Body of pancreas (tissue), 4 donors: ENCODE measurements around the gene SPATA18. TPM values are rescaled to one million over a fixed set of nuclear protein-coding genes. Genes with fewer than 3 reads are reported as not detected.

ENCODE experiments used
- ATAC-seq: fragments of 150-250 bp; one replicate; pipeline ENCODE4 v1.9.1; 2016
- DNase-seq, 4 donors: peaks; one replicate each; pipeline ENCODE4 v3.0.0-alpha.2; 2019
- H3K27ac ChIP-seq, 4 donors: fragments of 200-600 bp; sonication (generic); 1 replicate in 3 of 4; 2 replicates in 1 of 4; pipeline versions ENCODE4 v1.5.1 to v1.6.1; 2016 to 2019; ENCODE audit warnings: mild to moderate bottlenecking in 1 of 4, mixed read lengths in 1 of 4, moderate library complexity in 1 of 4
- H3K27me3 ChIP-seq, 2 donors: fragments of 200-600 bp; sonication (generic); one replicate each; pipeline ENCODE4 v1.6.0; 2016; ENCODE audit warnings: mild to moderate bottlenecking in 1 of 2
- H3K36me3 ChIP-seq, 2 donors: fragments of 200-600 bp; sonication (generic); replicated peaks in 1 of 2; 2 replicates each; pipeline ENCODE4 v1.5.1; 2016; ENCODE audit warnings: low read depth in 2 of 2; ENCODE audit not compliant: insufficient read depth in 1 of 2
- H3K4me1 ChIP-seq: fragments of 200-600 bp; sonication (generic); one replicate; pipeline ENCODE4 v1.6.0; 2016
- H3K4me3 ChIP-seq, 2 donors: fragments of 200-600 bp; sonication (generic); 1 replicate in 1 of 2; 2 replicates in 1 of 2; pipeline ENCODE4 v1.5.1; 2016 to 2019
- H3K9me3 ChIP-seq, 3 donors: fragments of 200-600 bp; sonication (generic); 1 replicate in 2 of 3; 2 replicates in 1 of 3; pipeline ENCODE4 v1.5.1; 2016
- CTCF ChIP-seq, 7 experiments: fragments of 450-650 bp in 4 of 7; fragments of 200-600 bp in 3 of 7; sonication (generic) in 3 of 7; IDR thresholded peaks; one replicate each; pipeline ENCODE4 v1.5.1; 2016 to 2019; ENCODE audit warnings: antibody characterized with exemption in 7 of 7
- POLR2A ChIP-seq, 3 donors: fragments of 450-650 bp; IDR thresholded peaks; one replicate each; pipeline ENCODE4 v1.6.1; 2016; ENCODE audit warnings: antibody characterized with exemption in 3 of 3, mild to moderate bottlenecking in 2 of 3
- WGBS, 2 donors: methylation state at CpG; one replicate each; pipeline ENCODE4 v1.1.5; 2017; 5-methylcytosine and 5-hydroxymethylcytosine counted together
- intact Hi-C: fragments of 100-400 bp; cut with DNase I; formaldehyde crosslinking; loops from one replicate; pipeline ENCODE4 v1.15.1; 2023
- total RNA-seq, 2 donors: library from RNA; depleted of rRNA; stranded (reverse); fragments of >200 nt; gene quantifications; one replicate each; pipeline ENCODE4 v1.1.0, GENCODE V29; 2016

SPATA18 gene
- total RNA-seq, 2 donors from 2014 or later: 4.0 to 8.0 TPM

- TF ChIP-seq CTCF (IDR thresholded peaks at IDR 0.05): no peak
- WGBS, 2 donors: 33 to 36% methylated on average over 7 of the region's 7 CpGs
- ATAC-seq (no peak), DNase-seq (no peak)
- no peaks in the 10 kb centered on the region for H3K27me3 ChIP-seq
- peaks cover 7% of the 10 kb centered on the region for H3K4me1 ChIP-seq
- H3K9me3 ChIP-seq: no peaks in the 10 kb centered on the region
- intact Hi-C loops: no loop called here
- H3K36me3 ChIP-seq: no peaks in the 10 kb centered on the region
- no peak overlapping the region for H3K27ac ChIP-seq
- peak overlapping the region in 1 of 2 donors; percentile 49 for H3K4me3 ChIP-seq
Measured at GRCh38 chr4:52036886-52037530, 14.1 kb upstream of the SPATA18 start.

- H3K9me3 ChIP-seq: no peaks in the 10 kb centered on the region
- TF ChIP-seq CTCF (IDR thresholded peaks at IDR 0.05): no peak
- TF ChIP-seq POLR2A (IDR thresholded peaks at IDR 0.05): no peak
- intact Hi-C loops: no loop called here
- H3K27me3 ChIP-seq: no peaks in the 10 kb centered on the region
- no peaks in the 10 kb centered on the region for H3K36me3 ChIP-seq
- peak overlapping the region in 1 of 2 donors; percentile 49 for H3K4me3 ChIP-seq
- peaks cover 7% of the 10 kb centered on the region for H3K4me1 ChIP-seq
- DNase-seq (peak in 2 of 4 donors; percentile 14 to 21), ATAC-seq (peak; percentile 63)
- H3K27ac ChIP-seq: peak overlapping the region in 1 of 4 donors; percentile 47
- WGBS, 2 donors: 1 to 2% methylated on average over 12 to 14 of the region's 25 CpGs
Measured at GRCh38 chr4:52037689-52038102, 13.4 kb upstream of the SPATA18 start.

GRCh38 chr4:52038103-52038912 lies 12.8 kb upstream of the SPATA18 start, which contains the start of gene SGCB:
Gene SGCB, minus strand, starts transcription at chr4:52038299. Its CDS starts 40 bp downstream, at chr4:52038259.
- ATAC-seq (peak; percentile 89), DNase-seq (peak; percentile 33 to 69 (median 55))
- Histone ChIP-seq H3K4me3 (peak within 1 kb of the TSS; percentile 23 to 49), H3K36me3 (no peaks in the 10 kb centered on the region), H3K9me3 (no peaks in the 10 kb centered on the region), H3K27ac (peak within 1 kb of the TSS in 1 of 4 donors; percentile 47), H3K27me3 (no peaks in the 10 kb centered on the region), H3K4me1 (peaks cover 7% of the 10 kb centered on the region)
- intact Hi-C loops: no loop called here
- WGBS, 2 donors: 5 to 16% methylated on average over 13 to 60 of the region's 70 CpGs
- TF ChIP-seq POLR2A (IDR thresholded peaks at IDR 0.05) (peak in 1 of 3 donors; percentile 11), CTCF (IDR thresholded peaks at IDR 0.05) (peak in 2 of 7 experiments; percentile 5 to 14)

GRCh38 chr4:52045028-52045427 lies 6.1 kb upstream of the SPATA18 start:
- DNase-seq: no peak
- Histone ChIP-seq H3K4me3 (no peak overlapping the region), H3K4me1 (no peaks in the 10 kb centered on the region), H3K27me3 (no peaks in the 10 kb centered on the region), H3K9me3 (no peaks in the 10 kb centered on the region), H3K27ac (no peak overlapping the region), H3K36me3 (no peaks in the 10 kb centered on the region)
- intact Hi-C loops: no loop called here
- 93% methylated on average over 1 of the region's 1 CpG for WGBS, 2 donors
- TF ChIP-seq POLR2A (IDR thresholded peaks at IDR 0.05) (no peak), CTCF (IDR thresholded peaks at IDR 0.05) (no peak)
- no peak for ATAC-seq
